Hindlimb muscle (tissue), 1 donor: ENCODE results near the gene EEF1AKMT2. TPM values are rescaled to one million over a fixed set of nuclear protein-coding genes. Genes with fewer than 3 reads are reported as not detected.
A peak's percentile ranks its signal among the peaks of the same experiment; 100 is the strongest.
"Not testable (repeated sequence)": the region's sequence is repeated elsewhere in the genome, so short reads cannot be mapped to it uniquely, and the experiment has no call there.

Experiments used
- DNase-seq: peaks from one replicate; pipeline ENCODE4 v3.0.0-alpha.2; 2013
- polyA plus RNA-seq: library from polyadenylated mRNA; unstranded; fragments of 120-200 nt; gene quantifications from one replicate; pipeline ENCODE4 v1.2.1, GENCODE V29; 2013; ENCODE audit not compliant: insufficient read length

Gene EEF1AKMT2
- polyA plus RNA-seq, 1 donor, result 20.4 TPM

GRCh38 chr10:124755581-124755980 is 36.1 kb downstream of the EEF1AKMT2 start:
- DNase-seq, result no peak

- DNase-seq, result no peak
Observed at GRCh38 chr10:124754227-124754626, 37.5 kb downstream of the EEF1AKMT2 start.

- DNase-seq, result no peak
Observed at GRCh38 chr10:124748953-124749645, 42.6 kb downstream of the EEF1AKMT2 start.

GRCh38 chr10:124748166-124748565 is 43.5 kb downstream of the EEF1AKMT2 start:
- DNase-seq, result no peak

- DNase-seq, result no peak
Observed at GRCh38 chr10:124747745-124748144, 43.9 kb downstream of the EEF1AKMT2 start.

- no peak for DNase-seq
Observed at GRCh38 chr10:124746992-124747391, 44.7 kb downstream of the EEF1AKMT2 start.

GRCh38 chr10:124746447-124746846 is 45.2 kb downstream of the EEF1AKMT2 start:
- DNase-seq, result not testable (repeated sequence)

GRCh38 chr10:124745673-124746072 is 46.0 kb downstream of the EEF1AKMT2 start:
- DNase-seq, result no peak

GRCh38 chr10:124745252-124745651 is 46.4 kb downstream of the EEF1AKMT2 start:
- no peak for DNase-seq

- DNase-seq, result peak; percentile 87
Observed at GRCh38 chr10:124744102-124745050, 47.3 kb downstream of the EEF1AKMT2 start, which contains the start of gene FAM53B. Gene FAM53B (minus strand): TSS chr10:124744378. CDS start chr10:124706713, 37,665 bp downstream.

GRCh38 chr10:124743191-124744101 is 48.2 kb downstream of the EEF1AKMT2 start:
- DNase-seq, result no peak

- no peak for DNase-seq
Observed at GRCh38 chr10:124742413-124743190, 49.1 kb downstream of the EEF1AKMT2 start.

- DNase-seq, result no peak
Observed at GRCh38 chr10:124741922-124742412, 49.7 kb downstream of the EEF1AKMT2 start.

GRCh38 chr10:124741281-124741921 is 50.3 kb downstream of the EEF1AKMT2 start:
- DNase-seq, result peak; percentile 91

GRCh38 chr10:124740369-124741280 is 51.1 kb downstream of the EEF1AKMT2 start:
- peak; percentile 84 for DNase-seq

- peak; percentile 85 for DNase-seq
Observed at GRCh38 chr10:124739986-124740368, 51.7 kb downstream of the EEF1AKMT2 start.

GRCh38 chr10:124739119-124739921 is 52.4 kb downstream of the EEF1AKMT2 start:
- no peak for DNase-seq

GRCh38 chr10:124738441-124738840 is 53.2 kb downstream of the EEF1AKMT2 start:
- DNase-seq, result no peak

GRCh38 chr10:124737708-124738107 is 54.0 kb downstream of the EEF1AKMT2 start:
- no peak for DNase-seq
